Hepatic stellate cell (primary cell): ENCODE data around the gene ADGRL3.
"Not testable (repeated sequence)": the region's sequence is repeated elsewhere in the genome, so short reads cannot be mapped to it uniquely, and the experiment has no call there.

ENCODE experiments used
- DNase-seq: peaks from one replicate; pipeline ENCODE4 v3.0.0; 2011; ENCODE audit warnings: low spot score

Gene ADGRL3

GRCh38 chr4:61350932-61351331 lies 150.8 kb downstream of the ADGRL3 start:
- no peak for DNase-seq

DNA sequence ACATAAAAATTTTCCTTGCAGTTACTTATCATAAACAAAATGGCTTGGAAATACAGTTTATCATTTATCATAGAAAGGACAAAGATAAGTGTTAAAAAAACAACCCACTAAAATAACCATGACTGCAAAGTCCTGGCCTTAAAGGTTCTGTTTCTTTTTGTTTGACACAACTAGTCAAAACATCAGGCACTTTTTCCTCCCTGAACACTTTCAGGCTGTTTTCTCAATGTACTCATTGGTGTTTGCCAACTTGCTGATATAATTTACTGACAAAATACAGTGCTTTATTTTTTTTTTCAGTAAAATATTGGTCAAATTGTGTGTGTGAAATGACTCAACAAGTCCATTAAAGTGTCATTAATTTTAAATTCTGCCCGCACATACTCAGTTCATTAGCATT lies 156.6 kb downstream of the ADGRL3 start:
- no peak for DNase-seq

DNA sequence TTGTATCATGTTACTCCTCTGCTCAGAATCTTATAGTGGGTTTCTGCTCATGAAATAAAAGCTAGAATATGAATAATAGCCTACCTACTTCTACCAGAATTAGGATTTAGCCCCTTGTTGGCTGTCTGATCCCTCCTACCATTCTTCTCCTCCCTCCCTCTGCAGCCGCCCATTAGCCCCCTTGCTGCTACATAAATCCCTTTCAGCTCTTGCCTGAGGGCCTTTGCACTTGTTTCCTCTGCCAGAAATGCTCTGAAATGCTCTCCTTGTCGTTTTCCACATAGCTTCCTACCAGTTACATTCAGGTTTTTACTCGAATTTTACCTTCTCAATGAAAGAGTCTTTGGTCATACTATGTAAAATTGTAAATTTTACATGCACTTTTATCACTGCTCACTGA lies 159.2 kb downstream of the ADGRL3 start:
- DNase-seq, result no peak

- DNase-seq, result not testable (repeated sequence)
Observed at GRCh38 chr4:61372817-61373216, 172.7 kb downstream of the ADGRL3 start.

- no peak for DNase-seq
Observed at GRCh38 chr4:61373901-61374440, 173.8 kb downstream of the ADGRL3 start.

DNA sequence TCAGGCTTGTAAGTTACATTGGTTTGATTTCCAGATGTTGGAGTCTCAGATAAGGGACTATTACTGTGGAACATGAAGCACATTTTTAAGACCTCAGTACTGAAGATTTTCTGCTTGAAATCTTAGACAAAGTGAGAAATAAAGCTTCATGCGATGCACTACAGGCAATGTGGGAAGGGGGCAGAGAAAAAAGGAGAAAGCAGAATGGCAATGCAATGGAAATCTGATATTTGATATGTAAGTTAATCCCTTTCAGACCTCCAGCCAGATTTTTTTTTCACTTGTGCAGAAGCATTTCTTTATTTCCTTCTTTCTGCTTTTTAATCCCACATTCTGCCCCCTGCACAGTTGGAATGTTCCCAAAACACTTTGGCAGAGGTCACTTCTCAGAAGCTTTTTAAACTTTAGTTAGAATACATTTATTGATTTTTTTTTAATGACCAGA lies 174.3 kb downstream of the ADGRL3 start:
- DNase-seq, result no peak

DNA sequence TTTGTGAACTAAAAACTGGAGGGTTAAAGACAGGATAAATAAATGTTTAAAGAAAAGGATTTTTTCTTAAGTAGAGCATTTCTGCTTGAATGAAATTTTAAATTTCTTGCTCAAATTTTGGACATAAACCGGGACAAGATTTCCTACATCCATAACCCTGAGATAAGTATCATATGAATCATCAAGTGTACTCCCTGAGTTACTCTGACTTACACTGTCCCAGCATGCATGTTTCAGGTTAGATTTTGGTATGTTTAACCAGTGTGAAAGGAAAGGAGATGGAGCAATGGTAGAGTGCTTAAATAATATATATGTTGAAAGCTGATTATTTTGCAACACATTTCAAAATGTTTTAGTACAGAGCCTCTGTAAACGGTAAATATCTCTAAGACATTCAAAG lies 175.2 kb downstream of the ADGRL3 start:
- DNase-seq, result no peak

DNA sequence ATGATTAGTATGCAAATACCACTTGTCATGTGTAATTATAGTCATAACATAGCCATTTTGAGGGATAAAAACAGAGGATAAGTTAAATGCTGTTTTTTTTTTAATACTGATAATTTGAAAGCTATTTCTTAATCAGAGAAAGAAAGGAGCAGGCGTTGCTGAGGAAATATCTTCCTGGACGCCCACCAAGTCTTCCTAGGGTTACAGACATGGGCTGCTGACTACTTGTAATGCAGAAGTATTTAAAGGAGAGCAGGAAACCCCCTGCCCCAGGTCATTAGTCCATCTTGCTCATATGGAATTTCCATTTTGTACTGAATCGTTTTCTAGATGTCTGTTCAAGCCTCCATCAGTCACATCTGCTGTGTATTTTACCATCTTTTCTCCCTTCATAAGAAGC lies 176.2 kb downstream of the ADGRL3 start:
- no peak for DNase-seq

DNA sequence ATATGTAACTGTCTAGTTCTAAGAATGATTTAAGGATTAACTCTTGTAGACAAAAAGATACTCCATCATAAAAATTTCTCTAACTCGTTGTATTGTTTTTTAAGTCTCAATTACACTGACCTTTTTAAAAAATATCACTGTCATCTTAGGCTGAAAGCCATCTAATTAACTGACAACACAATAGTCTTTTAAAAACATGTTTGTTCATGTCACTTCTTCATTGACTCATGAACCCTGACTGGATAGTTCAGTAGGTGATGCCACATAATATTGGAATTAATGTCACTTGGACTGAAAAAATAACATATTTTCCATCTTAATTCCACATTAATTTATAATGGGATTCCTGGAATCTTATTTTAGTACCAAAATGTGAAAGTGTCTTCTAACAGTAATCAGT lies 179.3 kb downstream of the ADGRL3 start:
- no peak for DNase-seq

DNA sequence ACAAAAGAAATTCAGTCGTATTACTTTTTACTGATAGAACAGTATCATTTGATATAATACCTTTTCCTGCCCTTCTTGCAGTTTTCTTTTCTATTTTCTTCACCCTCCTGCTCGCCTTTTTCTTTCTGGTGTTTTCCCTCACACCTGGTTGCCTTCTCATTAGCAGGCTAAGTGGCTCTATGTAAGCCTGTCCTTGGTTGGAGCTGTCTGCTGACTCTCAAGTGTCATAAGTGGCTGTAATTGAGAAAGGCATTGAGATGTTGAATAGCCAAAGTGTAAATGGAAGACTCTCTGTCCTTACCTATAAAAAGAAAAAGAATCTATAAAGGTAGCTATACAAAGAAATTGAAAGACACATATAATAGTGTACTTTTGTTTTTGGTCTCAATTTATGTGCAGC lies 180.7 kb downstream of the ADGRL3 start:
- DNase-seq, result no peak

GRCh38 chr4:61385256-61385655 lies 185.1 kb downstream of the ADGRL3 start:
- no peak for DNase-seq

- DNase-seq, result not testable (repeated sequence)
Observed at GRCh38 chr4:61387372-61387771, 187.2 kb downstream of the ADGRL3 start.

GRCh38 chr4:61389640-61390039 lies 189.5 kb downstream of the ADGRL3 start:
- no peak for DNase-seq

GRCh38 chr4:61395754-61396153 lies 195.6 kb downstream of the ADGRL3 start:
- no peak for DNase-seq

DNA sequence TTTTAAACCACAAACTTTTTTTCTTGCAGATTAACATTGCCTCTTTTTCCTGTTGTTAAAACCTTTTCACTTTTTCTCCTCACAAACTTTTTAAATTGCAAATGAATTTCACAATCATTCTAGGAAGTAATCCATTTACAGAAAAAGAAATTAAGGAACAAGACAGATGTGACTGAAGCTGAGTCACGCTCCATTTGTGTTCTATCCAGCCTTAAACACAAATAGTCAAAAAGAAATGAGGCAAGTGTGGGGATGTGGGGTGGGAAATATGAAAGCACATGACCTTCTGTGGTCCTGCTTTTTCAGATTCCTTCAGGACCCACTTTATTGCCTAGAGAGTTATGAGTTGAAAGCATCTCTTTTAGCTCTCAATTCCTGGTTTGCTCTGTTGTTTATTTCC lies 197.0 kb downstream of the ADGRL3 start:
- DNase-seq, result no peak

- DNase-seq, result no peak
Observed at GRCh38 chr4:61400439-61401038, 200.4 kb downstream of the ADGRL3 start.

- DNase-seq, result no peak
Observed at GRCh38 chr4:61401771-61402170, 201.6 kb downstream of the ADGRL3 start.

DNA sequence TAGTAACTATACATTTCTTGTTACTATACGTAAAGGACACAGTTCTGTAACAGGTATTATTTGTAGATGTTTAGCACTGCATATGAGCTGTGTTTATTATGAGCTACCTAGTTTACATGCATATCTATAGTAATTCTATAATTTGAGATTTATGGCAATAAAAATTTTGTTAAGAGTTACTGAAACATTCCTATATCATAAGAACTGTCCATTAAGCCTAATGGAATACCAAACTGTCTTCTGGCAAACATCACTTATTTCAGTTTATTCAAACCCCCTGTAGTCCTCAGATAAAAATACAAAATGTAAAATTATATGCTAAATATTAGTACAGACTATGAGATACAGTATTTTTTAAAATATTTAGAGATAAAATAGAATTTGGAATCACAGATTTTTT lies 205.2 kb downstream of the ADGRL3 start:
- no peak for DNase-seq

DNA sequence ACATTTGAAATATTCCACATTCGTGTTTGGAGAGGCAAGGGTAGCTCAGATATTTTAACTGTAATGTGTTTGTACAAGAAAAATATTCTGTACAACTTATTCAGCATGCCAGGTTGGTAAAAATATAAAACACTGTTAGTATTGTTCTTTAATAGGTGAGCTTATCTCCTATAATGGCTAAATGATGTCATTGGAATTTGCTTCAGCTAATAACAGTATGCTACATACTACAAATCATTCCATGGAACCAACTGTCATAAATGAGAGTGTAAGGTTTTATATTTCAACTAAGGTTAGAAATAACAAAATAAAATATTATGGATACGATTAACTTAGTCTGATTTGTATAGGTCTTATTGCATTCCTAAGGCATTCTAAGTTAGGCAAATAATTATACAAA lies 206.6 kb downstream of the ADGRL3 start:
- DNase-seq, result no peak

- DNase-seq, result no peak
Observed at GRCh38 chr4:61407642-61408618, 207.8 kb downstream of the ADGRL3 start.

- no peak for DNase-seq
Observed at GRCh38 chr4:61408861-61409260, 208.7 kb downstream of the ADGRL3 start.

- DNase-seq, result no peak
Observed at GRCh38 chr4:61411241-61411640, 211.1 kb downstream of the ADGRL3 start.

GRCh38 chr4:61425315-61425714 lies 225.2 kb downstream of the ADGRL3 start:
- DNase-seq, result no peak
